WI38 (cell line): Measurements from ENCODE around the gene ASB6.

Experiments used
- H3K4me3 ChIP-seq: 2 replicates; pipeline ENCODE4 v1.5.1; 2011; ENCODE audit warnings: low read depth, mild to moderate bottlenecking, control low read depth, low read length
- CTCF ChIP-seq: IDR thresholded peaks from 2 replicates; pipeline ENCODE4 v1.5.1; 2012; ENCODE audit warnings: low read depth, mild to moderate bottlenecking, control low read depth, low read length

Gene ASB6

GRCh38 chr9:129675620-129676019 is 33.7 kb upstream of the ASB6 start:
- TF ChIP-seq CTCF: no peak
- no peak overlapping the region for H3K4me3 ChIP-seq

GRCh38 chr9:129674229-129674628 is 32.3 kb upstream of the ASB6 start:
- H3K4me3 ChIP-seq: no peak overlapping the region
- TF ChIP-seq CTCF: no peak

GRCh38 chr9:129673602-129674001 is 31.7 kb upstream of the ASB6 start:
- no peak overlapping the region for H3K4me3 ChIP-seq
- TF ChIP-seq CTCF: no peak

- no peak overlapping the region for H3K4me3 ChIP-seq
- TF ChIP-seq CTCF: no peak
Observed at GRCh38 chr9:129672702-129673101, 30.8 kb upstream of the ASB6 start.

GRCh38 chr9:129671519-129671918 is 29.6 kb upstream of the ASB6 start:
- H3K4me3 ChIP-seq: no peak overlapping the region
- TF ChIP-seq CTCF: no peak

- H3K4me3 ChIP-seq: no peak overlapping the region
- no peak for TF ChIP-seq CTCF
Observed at GRCh38 chr9:129671065-129671464, 29.1 kb upstream of the ASB6 start.

GRCh38 chr9:129669946-129670345 is 28.0 kb upstream of the ASB6 start:
- no peak overlapping the region for H3K4me3 ChIP-seq

More at GRCh38 chr9:129669946-129670345, 28.0 kb upstream of the ASB6 start:
- no peak for TF ChIP-seq CTCF
